CD4-positive, alpha-beta memory T cell (primary cell): ENCODE data around the gene TRIM71. TPM values are rescaled to one million over a fixed set of nuclear protein-coding genes. Genes with fewer than 3 reads are reported as not detected.
A peak's percentile ranks its signal among the peaks of the same experiment; 100 is the strongest.

Experiments used
- CTCF ChIA-PET: fragments of 350-600 bp; sonication (Branson Sonifier 250); formaldehyde crosslinking; loops from one replicate; lab custom pipeline; 2021; ENCODE audit warnings: inconsistent platforms; ENCODE audit not compliant: partially characterized antibody; lab: Charles Lee
- POLR2A ChIA-PET: fragments of 350-600 bp; sonication (Branson Sonifier 250); formaldehyde crosslinking; loops from one replicate; lab custom pipeline; 2021; ENCODE audit not compliant: partially characterized antibody; lab: Charles Lee
- DNase-seq, 5 donors: peaks; one replicate each; pipeline versions ENCODE4 v3.0.0 to v3.0.0-alpha.2; 2020 to 2022; ENCODE audit warnings: mixed read lengths in 1 of 5
- H3K27ac ChIP-seq: one replicate; pipeline ENCODE4 v1.7.0; 2013; ENCODE audit warnings: low read depth, low read length
- H3K27me3 ChIP-seq: 2 replicates; pipeline ENCODE4 v1.7.0; 2013; ENCODE audit warnings: mild to moderate bottlenecking, low read length, moderate library complexity; ENCODE audit not compliant: insufficient read depth
- H3K36me3 ChIP-seq: 2 replicates; pipeline ENCODE4 v1.7.0; 2013; ENCODE audit warnings: mild to moderate bottlenecking, low read length, moderate library complexity; ENCODE audit not compliant: insufficient read depth
- H3K4me1 ChIP-seq: 2 replicates; pipeline ENCODE4 v1.7.0; 2013; ENCODE audit warnings: mild to moderate bottlenecking, low read length, moderate library complexity; ENCODE audit not compliant: insufficient read depth
- H3K4me3 ChIP-seq, 2 donors: one replicate each; pipeline ENCODE4 v1.7.0; 2013; ENCODE audit warnings: low read length in 2 of 2, mild to moderate bottlenecking in 1 of 2
- H3K9me3 ChIP-seq, 2 donors: one replicate each; pipeline ENCODE4 v1.7.0; 2013; ENCODE audit warnings: low read length in 2 of 2, control low read depth in 1 of 2; ENCODE audit not compliant: control insufficient read depth in 1 of 2
- H3K27ac Mint-ChIP-seq, 7 donors: one replicate each; pipeline ENCODE4 v1.8.0; 2020 to 2021; ENCODE audit warnings: mixed read lengths in 7 of 7, mild to moderate bottlenecking in 6 of 7, inconsistent platforms in 3 of 7, moderate library complexity in 3 of 7
- H3K27me3 Mint-ChIP-seq, 2 donors: one replicate each; pipeline ENCODE4 v1.8.0; 2020 to 2021; ENCODE audit warnings: mixed read lengths in 2 of 2
- H3K36me3 Mint-ChIP-seq, 2 donors: one replicate each; pipeline ENCODE4 v1.8.0; 2020 to 2021; ENCODE audit warnings: mixed read lengths in 2 of 2, inconsistent platforms in 1 of 2, mild to moderate bottlenecking in 1 of 2
- H3K4me1 Mint-ChIP-seq, 4 donors: one replicate each; pipeline ENCODE4 v1.8.0; 2020 to 2021; ENCODE audit warnings: mixed read lengths in 4 of 4, mild to moderate bottlenecking in 1 of 4
- H3K4me3 Mint-ChIP-seq, 8 donors: one replicate each; pipeline ENCODE4 v1.8.0; 2020 to 2021; ENCODE audit warnings: mixed read lengths in 8 of 8, mild to moderate bottlenecking in 7 of 8, moderate library complexity in 6 of 8, inconsistent platforms in 3 of 8
- H3K9me3 Mint-ChIP-seq, 8 donors: one replicate each; pipeline ENCODE4 v1.8.0; 2020 to 2021; ENCODE audit warnings: mixed read lengths in 8 of 8, mild to moderate bottlenecking in 5 of 8, inconsistent platforms in 3 of 8, moderate library complexity in 1 of 8
- intact Hi-C: fragments of 100-400 bp; cut with micrococcal nuclease; formaldehyde crosslinking; loops from one replicate; pipeline ENCODE4 v1.15.1; 2023
- polyA plus RNA-seq, 2 donors: library from polyadenylated mRNA; unstranded; fragments of 300-500 nt; fragmentation: Illumina TruSeq; gene quantifications; one replicate each; pipeline ENCODE4 v1.2.3, GENCODE V29; 2021
- total RNA-seq, 2 experiments: library from RNA; stranded (reverse); gene quantifications; one replicate each; pipeline ENCODE4 v1.2.3, GENCODE V29; 2021

Gene TRIM71
- total and polyA plus RNA-seq, 4 experiments from 2014 or later = not detected

DNA sequence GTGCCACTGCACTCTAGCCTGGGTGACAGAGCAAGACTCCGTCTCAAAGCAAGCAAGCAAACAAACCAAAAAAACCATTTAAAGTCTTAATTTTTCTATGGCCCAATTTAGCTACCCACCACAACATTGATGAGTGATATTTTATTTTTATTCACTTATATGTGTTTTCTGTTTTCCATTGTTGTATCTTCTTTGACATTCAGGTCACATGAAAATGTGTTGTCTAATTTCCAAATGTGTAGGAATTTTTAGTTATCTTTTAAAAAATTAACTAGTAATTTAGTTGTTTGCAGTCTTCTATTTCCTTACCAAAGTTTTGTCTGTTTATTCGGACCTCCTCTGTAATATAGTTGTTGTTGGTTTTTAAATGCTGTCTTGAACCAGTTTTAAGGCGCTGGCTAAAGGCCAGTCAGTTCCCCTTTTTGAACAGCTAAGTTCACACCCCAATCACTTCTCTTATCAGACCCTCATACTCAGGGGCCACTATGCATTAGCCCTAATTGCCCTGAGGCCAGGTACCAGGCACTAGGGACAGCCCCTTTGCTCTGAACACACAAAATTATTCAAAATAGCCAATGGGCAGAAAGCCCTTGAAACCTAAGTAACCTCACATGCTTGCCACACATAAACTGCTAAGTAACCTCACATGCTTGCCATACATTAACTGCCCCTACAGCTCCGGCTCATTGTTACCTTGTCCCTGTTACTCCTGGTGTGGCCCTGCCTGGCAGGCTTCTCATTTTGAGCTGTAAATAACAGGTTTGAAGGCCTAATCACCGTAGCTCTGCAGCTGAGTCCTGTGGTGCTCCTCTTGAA lies 129.4 kb downstream of the TRIM71 start:
- POLR2A ChIA-PET = interaction anchor here (0.8 to 3.0 kb wide), 10 partner anchors 80 to 426 kb away, joined by 3 to 36 read pairs (median 4); partner anchors contain the start of gene CRTAP
- Histone ChIP-seq H3K4me1 (peaks cover 36% of the 10 kb centered on the region), H3K4me3 (no peak overlapping the region), H3K27me3 (no peaks in the 10 kb centered on the region), H3K9me3 (no peaks in the 10 kb centered on the region), H3K27ac (no peak overlapping the region), H3K36me3 (no peaks in the 10 kb centered on the region)
- CTCF ChIA-PET = interaction anchor here (0.7 to 10.7 kb wide), 23 partner anchors 14 to 840 kb away, joined by 3 to 402 read pairs (median 9); partner anchors contain the start of gene CRTAP
- H3K27ac Mint-ChIP-seq = peak overlapping the region in 6 of 7 donors; percentile 5 to 91 (median 62)
- H3K4me3 Mint-ChIP-seq = peak overlapping the region in 1 of 8 donors; percentile 52
- peaks cover 19 to 45% (median 32%) of the 10 kb centered on the region in 4 donors for H3K4me1 Mint-ChIP-seq
- H3K27me3 Mint-ChIP-seq = no peaks in the 10 kb centered on the region
- intact Hi-C loops = loop anchor here (1.0 to 2.0 kb wide), 8 partner anchors 59 to 840 kb away; no protein-coding TSS in a partner anchor
- DNase-seq = no peak
- H3K9me3 Mint-ChIP-seq = no peaks in the 10 kb centered on the region
- H3K36me3 Mint-ChIP-seq = peaks cover 0 to 4% of the 10 kb centered on the region in 2 donors

Other genes starting within 250 kb of the TRIM71 start
- 10 to 100 TPM; 28.4 to 30.1 TPM for gene DYNC1LI1, start 247.1 kb upstream of the TRIM71 start, total RNA-seq
- 10 to 100 TPM; 25.1 to 29.1 TPM for gene DYNC1LI1, start 247.1 kb upstream of the TRIM71 start, polyA plus RNA-seq
- gene CNOT10, start 132.8 kb upstream of the TRIM71 start, total RNA-seq = 10 to 100 TPM; 46.5 to 47.6 TPM
- gene CNOT10, start 132.8 kb upstream of the TRIM71 start, polyA plus RNA-seq = 10 to 100 TPM; 33.6 to 45.5 TPM
- 100 to 1,000 TPM in 1 of 2 experiments, 10 to 100 TPM in 1; 99.6 to 101 TPM for gene CCR4, start 133.6 kb downstream of the TRIM71 start, total RNA-seq
- 10 to 100 TPM in 1 of 2 donors, 1 to 10 TPM in 1; 9.9 to 34.7 TPM for gene CCR4, start 133.6 kb downstream of the TRIM71 start, polyA plus RNA-seq